ENCODE data around the gene GNL3. TPM values are rescaled to one million over a fixed set of nuclear protein-coding genes. Genes with fewer than 3 reads are reported as not detected.
A peak's percentile ranks its signal among the peaks of the same experiment; 100 is the strongest.

Gene GNL3
- total RNA-seq (2022) (113 and 118 TPM in 2 replicates), Bru-seq, nascent RNA (percentile 99 among the genes with signal in this experiment), BruChase-seq, experiment 1, labeled RNA remaining after a 6-hour chase (percentile 97 among the genes with signal in this experiment), BruChase-seq, experiment 2, labeled RNA remaining after a 2-hour chase (percentile 99 among the genes with signal in this experiment)
- long read RNA-seq, transcript GNL3-202 (15 exons, 2,040 nt) = major isoform, 192 of 276 reads
- long read RNA-seq, partial matches to known transcripts = 15 of 276 reads
- long read RNA-seq, other reads (novel, unspliced or antisense) = 63 of 276 reads

- BruUV-seq (replicated peaks) = TSS peak; percentile 48
- Mint-ChIP-seq H3K4me1 (ENCODE audit: low read depth, unreplicated experiment) (peaks cover 22% of the 10 kb centered on the region), H3K9me3 (ENCODE audit: low read depth, unreplicated experiment) (no peaks in the 10 kb centered on the region), H3K27ac (ENCODE audit: unreplicated experiment) (peak within 1 kb of the TSS; percentile 97), H3K4me3 (ENCODE audit: low read depth, unreplicated experiment) (peak within 1 kb of the TSS; percentile 92), H3K36me3 (ENCODE audit: insufficient read depth, unreplicated experiment) (peaks cover 76% of the 10 kb centered on the region), H3K27me3 (ENCODE audit: unreplicated experiment) (no peaks in the 10 kb centered on the region)
- CTCF ChIA-PET = no interaction called here
- TF ChIP-seq CTCF (IDR thresholded peaks at IDR 0.05; ENCODE audit: unreplicated experiment) = no peak
- peak; percentile 91 for DNase-seq
- intact Hi-C loops (cut with micrococcal nuclease; ENCODE audit: unreplicated experiment) = loop anchor here (10.0 kb wide), 1 partner anchor 151 kb away; the partner anchor contains the start of genes NT5DC2 and UQCC5
Observed at GRCh38 chr3:52685709-52686691, at the start of gene GNL3, which contains the start of gene PBRM1. TSS of gene GNL3 (plus strand) at chr3:52686032. CDS start at chr3:52686093, 61 bp downstream. TSS of gene PBRM1 (minus strand) at chr3:52685913.

- Mint-ChIP-seq H3K27me3 (ENCODE audit: unreplicated experiment) (no peaks in the 10 kb centered on the region), H3K4me1 (ENCODE audit: low read depth, unreplicated experiment) (no peaks in the 10 kb centered on the region), H3K4me3 (ENCODE audit: low read depth, unreplicated experiment) (no peak overlapping the region), H3K9me3 (ENCODE audit: low read depth, unreplicated experiment) (no peaks in the 10 kb centered on the region), H3K36me3 (ENCODE audit: insufficient read depth, unreplicated experiment) (peaks cover 23% of the 10 kb centered on the region), H3K27ac (ENCODE audit: unreplicated experiment) (no peak overlapping the region)
- no peak for TF ChIP-seq CTCF (IDR thresholded peaks at IDR 0.05; ENCODE audit: unreplicated experiment)
- intact Hi-C loops (cut with micrococcal nuclease; ENCODE audit: unreplicated experiment) = no loop called here
- CTCF ChIA-PET = no interaction called here
- DNase-seq = no peak
- no TSS peak for BruUV-seq (replicated peaks)
Observed at GRCh38 chr3:52636673-52637072, 49.2 kb upstream of the GNL3 start.

GRCh38 chr3:52645549-52645948, 40.3 kb upstream of the GNL3 start:
- H3K4me1 Mint-ChIP-seq (ENCODE audit: low read depth, unreplicated experiment) = no peaks in the 10 kb centered on the region
- H3K27ac Mint-ChIP-seq (ENCODE audit: unreplicated experiment) = no peak overlapping the region
- TSS peak; percentile 19 for BruUV-seq (replicated peaks)

More at GRCh38 chr3:52645549-52645948, 40.3 kb upstream of the GNL3 start:
- H3K4me3 Mint-ChIP-seq (ENCODE audit: low read depth, unreplicated experiment) = no peak overlapping the region
- no peaks in the 10 kb centered on the region for H3K27me3 Mint-ChIP-seq (ENCODE audit: unreplicated experiment)
- no peak for DNase-seq
- H3K36me3 Mint-ChIP-seq (ENCODE audit: insufficient read depth, unreplicated experiment) = peaks cover 35% of the 10 kb centered on the region
- no peaks in the 10 kb centered on the region for H3K9me3 Mint-ChIP-seq (ENCODE audit: low read depth, unreplicated experiment)
- intact Hi-C loops (cut with micrococcal nuclease; ENCODE audit: unreplicated experiment) = no loop called here
- CTCF ChIA-PET = interaction anchor here (0.6 kb wide), 1 partner anchor 307 kb away, joined by 3 read pairs; no protein-coding TSS in a partner anchor
- no peak for TF ChIP-seq CTCF (IDR thresholded peaks at IDR 0.05; ENCODE audit: unreplicated experiment)
